Activated CD8-positive, alpha-beta memory T cell treated with anti-CD3 and anti-CD28 coated beads, Interleukin-2, amount 50 U/mL, for 4 hours (primary cell): ENCODE results near the gene SWI5.
"Not testable (repeated sequence)": the region's sequence is repeated elsewhere in the genome, so short reads cannot be mapped to it uniquely, and the experiment has no call there.

Experiments
- DNase-seq: peaks from one replicate; pipeline ENCODE4 v3.0.0-alpha.2; 2020

SWI5 gene

DNA sequence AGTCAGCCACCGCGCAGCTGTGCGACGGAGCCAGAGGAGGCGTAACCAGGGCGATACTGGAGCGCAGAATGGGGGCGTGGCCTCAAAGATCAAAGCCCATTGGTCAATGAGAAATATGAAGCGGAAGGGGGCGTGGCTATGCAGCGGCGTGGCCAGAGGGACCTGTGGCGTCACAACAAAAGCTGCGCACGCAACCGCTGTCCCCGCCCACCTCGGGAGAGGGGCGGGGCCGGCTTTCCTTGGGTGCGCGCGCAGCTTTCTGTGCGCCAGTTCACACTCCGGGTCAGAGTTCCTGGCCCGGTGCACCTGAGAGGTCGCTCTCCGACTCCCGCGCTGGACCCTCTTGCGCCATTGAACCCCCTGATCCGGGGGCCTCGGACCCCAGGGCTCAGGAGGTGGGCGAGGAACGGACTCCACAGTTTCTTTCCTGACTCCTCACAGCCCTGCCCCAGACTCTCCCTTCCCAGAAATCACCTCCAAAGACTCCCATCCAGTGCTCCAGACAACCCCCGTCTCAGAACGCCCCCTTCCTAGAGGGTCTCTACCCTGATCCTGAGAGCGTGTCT lies at the start of gene SWI5:
Gene SWI5, plus strand, starts transcription at position 269 of the 566 bp plus-strand sequence.
- peak; percentile 100 for DNase-seq

- DNase-seq = no peak
Measured at GRCh38 chr9:128226412-128226801, 49.7 kb upstream of the SWI5 start.

GRCh38 chr9:128230897-128231296 lies 45.2 kb upstream of the SWI5 start:
- DNase-seq = not testable (repeated sequence)

DNA sequence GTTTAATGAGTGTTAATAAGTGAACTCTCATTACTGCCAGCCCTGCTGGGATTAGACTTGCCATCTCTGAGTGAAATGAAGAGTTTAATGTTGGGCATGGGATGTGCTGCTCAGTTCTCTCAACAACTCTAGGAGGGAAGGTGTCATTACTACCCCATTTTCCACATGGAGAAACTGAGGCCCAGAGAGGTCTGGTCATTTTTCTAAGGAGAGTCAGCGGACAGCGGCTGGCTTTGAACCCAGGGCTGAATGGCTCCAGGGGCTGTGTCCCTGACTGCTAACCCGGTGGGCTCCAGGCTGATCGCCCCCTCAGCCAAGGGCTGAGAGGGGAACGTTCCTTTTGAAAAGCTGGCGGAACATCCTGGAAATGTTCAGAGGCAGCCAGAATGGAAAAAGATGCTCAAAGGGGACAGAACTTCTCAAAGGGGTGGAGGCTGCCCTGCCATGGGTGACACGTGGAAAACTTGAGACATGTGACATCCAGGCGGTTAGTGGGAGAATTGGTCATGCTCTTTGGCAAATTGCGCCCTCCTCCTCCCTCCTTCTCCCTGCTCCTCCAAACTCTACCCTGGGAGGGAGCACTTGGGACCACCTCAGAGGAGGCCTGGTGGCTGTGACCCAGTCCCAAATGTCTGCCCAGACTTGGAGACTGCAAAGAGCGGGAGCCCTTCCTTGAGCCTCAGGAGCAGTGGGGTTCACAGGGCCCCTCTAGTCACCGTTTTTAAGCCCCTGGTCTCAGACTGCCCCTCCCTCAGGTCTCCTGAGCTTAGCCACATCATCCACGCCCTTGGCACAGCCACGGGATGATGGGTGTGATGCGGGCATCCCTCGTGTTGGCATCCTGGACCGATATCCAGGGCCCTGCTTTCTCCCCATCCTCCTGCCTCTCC lies 44.2 kb upstream of the SWI5 start:
- no peak for DNase-seq

GRCh38 chr9:128232528-128233428 lies 43.3 kb upstream of the SWI5 start:
- no peak for DNase-seq

GRCh38 chr9:128233817-128234406 lies 42.2 kb upstream of the SWI5 start:
- DNase-seq = no peak

DNA sequence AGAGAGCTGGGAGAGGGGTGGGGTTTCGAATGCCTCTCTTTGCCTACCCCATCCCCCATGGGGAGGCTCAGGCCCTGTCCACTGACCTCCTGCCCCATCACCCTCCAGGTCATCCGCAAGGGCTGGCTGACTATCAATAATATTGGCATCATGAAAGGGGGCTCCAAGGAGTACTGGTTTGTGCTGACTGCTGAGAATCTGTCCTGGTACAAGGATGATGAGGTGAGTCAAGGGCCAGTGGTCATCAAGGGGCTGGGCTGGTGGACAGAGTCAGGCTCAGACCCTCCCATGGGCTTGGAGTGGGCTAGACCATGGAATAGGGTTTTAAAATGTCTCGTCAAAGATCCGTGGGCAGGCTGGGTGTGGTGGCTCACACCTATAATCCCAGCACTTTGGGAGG lies 34.0 kb upstream of the SWI5 start:
- DNase-seq = no peak

DNA sequence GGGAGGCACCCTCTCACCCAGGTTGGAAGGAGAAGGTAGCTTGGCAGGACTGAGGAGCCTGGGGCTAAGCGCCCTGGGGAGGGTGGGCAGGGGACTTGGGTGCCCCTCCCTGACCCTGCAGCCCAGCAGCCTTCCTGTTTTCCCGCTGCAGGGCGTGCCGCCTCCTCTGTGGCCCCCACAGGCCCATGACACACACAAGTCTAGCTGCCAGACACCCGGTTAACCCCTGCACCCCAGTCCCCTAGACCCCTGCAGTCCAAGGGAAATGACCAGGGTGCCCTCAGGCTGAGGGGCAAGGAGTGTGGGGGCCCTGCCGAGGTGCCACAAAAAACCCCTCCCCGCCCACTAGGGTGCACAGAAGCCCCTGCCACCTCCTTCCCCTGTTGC lies 33.3 kb upstream of the SWI5 start:
- DNase-seq = no peak

- no peak for DNase-seq
Measured at GRCh38 chr9:128243215-128244018, 32.7 kb upstream of the SWI5 start.

GRCh38 chr9:128244091-128244836 lies 31.8 kb upstream of the SWI5 start:
- DNase-seq = no peak

DNA sequence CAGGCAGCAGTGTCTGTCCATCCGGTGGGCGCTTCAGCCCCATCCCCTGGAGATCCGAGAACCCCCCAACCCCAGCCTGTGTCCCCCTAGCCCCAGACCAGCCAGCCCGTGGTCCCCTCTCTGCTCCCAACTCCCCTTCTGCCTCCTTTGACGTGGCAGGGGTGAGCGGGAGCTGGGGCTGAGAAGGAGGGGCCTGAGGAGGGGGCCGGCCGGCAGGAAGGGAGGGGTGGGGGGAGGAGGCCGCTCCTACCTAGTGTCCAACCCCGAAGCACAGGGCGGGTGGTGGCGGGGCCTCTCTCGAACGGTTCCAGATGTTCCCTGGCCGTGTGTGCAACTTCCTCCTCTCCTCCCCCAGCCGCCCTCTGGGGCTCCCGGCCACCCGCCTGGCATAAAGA lies 31.2 kb upstream of the SWI5 start:
- no peak for DNase-seq

GRCh38 chr9:128245421-128246151 lies 30.5 kb upstream of the SWI5 start:
- no peak for DNase-seq

GRCh38 chr9:128246471-128246870 lies 29.6 kb upstream of the SWI5 start:
- DNase-seq = no peak

DNA sequence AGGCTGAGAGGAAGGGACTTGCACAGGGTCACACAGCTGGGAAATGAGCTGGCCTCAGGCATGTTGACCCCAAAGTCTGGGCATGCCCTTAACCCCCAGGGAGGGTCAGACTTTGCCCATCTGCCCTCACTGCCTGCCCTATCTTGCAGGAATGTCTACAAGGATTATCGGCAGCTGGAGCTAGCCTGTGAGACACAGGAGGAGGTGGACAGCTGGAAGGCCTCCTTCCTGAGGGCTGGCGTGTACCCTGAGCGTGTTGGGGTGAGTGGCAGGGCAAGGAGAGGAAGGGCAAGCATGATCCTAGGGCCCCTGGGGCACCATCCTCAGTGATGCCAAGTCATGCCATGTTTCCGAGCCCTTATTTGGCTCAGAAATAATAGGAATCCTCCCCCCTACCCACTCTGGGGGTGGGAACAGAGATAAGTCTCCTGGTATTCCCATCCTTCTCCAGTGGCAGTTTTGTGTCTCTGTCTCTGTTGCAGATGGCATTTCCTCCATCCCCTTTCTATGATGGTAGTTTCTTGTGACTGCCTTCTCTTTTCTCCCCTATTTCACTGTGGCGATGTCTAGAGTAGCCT lies 28.8 kb upstream of the SWI5 start:
- no peak for DNase-seq

GRCh38 chr9:128249558-128249907 lies 26.5 kb upstream of the SWI5 start:
- no peak for DNase-seq

- peak; percentile 100 for DNase-seq
Measured at GRCh38 chr9:128249908-128250838, 25.9 kb upstream of the SWI5 start.

DNA sequence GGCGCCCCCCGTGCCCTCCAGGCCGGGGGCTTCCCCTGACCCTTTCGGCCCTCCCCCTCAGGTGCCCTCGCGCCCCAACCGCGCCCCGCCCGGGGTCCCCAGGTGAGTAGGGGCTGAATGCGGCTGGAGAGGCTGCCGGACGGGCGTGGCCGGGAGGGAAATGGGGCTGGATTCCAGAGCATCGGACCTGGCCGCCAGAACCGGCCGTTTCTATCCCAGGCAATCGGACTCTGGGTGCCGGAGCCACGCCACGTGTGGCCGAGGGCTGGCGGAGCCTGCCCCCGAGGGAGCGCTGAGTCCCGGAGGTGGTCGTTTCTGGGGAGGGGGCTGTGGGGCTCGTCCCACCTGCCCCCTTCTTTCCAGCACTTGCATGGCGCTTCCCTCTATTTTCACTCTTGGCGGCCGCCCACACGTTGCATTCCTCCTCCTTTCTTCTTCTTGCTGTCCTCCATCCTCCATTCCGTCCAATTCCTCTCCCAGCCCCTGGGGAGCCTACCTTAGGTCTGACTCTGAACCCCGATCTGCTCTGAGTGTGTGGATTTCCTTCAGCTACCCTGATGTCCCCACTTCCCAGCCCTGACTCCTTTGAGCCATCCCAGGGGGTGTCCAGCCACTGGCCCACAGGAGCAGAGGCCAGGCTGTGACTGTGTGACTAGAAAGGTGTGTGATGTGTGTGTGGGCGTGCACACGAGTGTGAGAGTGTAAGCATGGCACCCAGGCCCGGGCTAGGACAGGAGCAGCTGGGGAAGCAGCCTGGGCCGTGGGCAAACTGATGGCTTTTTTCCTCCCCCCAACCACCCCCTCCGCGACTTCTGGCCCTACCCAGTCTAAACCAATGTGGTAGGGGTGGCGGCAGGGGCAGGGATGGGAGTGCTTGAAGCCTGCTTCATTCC lies 25.0 kb upstream of the SWI5 start:
- DNase-seq = no peak

GRCh38 chr9:128251732-128252100 lies 24.4 kb upstream of the SWI5 start:
- no peak for DNase-seq
